GM23248 (cell line): ENCODE measurements around the gene ZSCAN5B. TPM values are rescaled to one million over a fixed set of nuclear protein-coding genes. Genes with fewer than 3 reads are reported as not detected.

ENCODE experiments used
- DNase-seq: peaks from one replicate; pipeline ENCODE4 v3.0.0-alpha.2; 2015
- H2AFZ ChIP-seq: fragments of 200-600 bp; sonication (generic); 2 replicates; pipeline ENCODE4 v1.6.1; 2016; ENCODE audit warnings: antibody characterized with exemption
- H3F3A ChIP-seq: fragments of 200-600 bp; sonication (generic); 2 replicates; pipeline ENCODE4 v1.6.1; 2016; ENCODE audit warnings: mild to moderate bottlenecking, antibody characterized with exemption, mixed run types; ENCODE audit not compliant: insufficient read depth
- H3K27ac ChIP-seq: fragments of 200-600 bp; sonication (generic); 2 replicates; pipeline ENCODE4 v1.5.1; 2016; ENCODE audit warnings: mild to moderate bottlenecking
- H3K27me3 ChIP-seq: fragments of 200-600 bp; sonication (generic); replicated peaks from 2 replicates; pipeline ENCODE4 v1.6.1; 2016; ENCODE audit warnings: mild to moderate bottlenecking; ENCODE audit not compliant: insufficient read depth
- H3K36me3 ChIP-seq: fragments of 200-600 bp; sonication (generic); 2 replicates; pipeline ENCODE4 v1.6.1; 2016; ENCODE audit warnings: low read depth, mild to moderate bottlenecking
- H3K4me1 ChIP-seq: fragments of 200-600 bp; sonication (generic); 2 replicates; pipeline ENCODE4 v1.6.1; 2016; ENCODE audit warnings: mild to moderate bottlenecking; ENCODE audit not compliant: insufficient read depth
- H3K4me2 ChIP-seq: fragments of 200-600 bp; sonication (generic); one replicate; pipeline ENCODE4 v1.6.1; 2016; ENCODE audit warnings: mild to moderate bottlenecking; ENCODE audit not compliant: unreplicated experiment
- H3K4me3 ChIP-seq: fragments of 200-600 bp; sonication (generic); 2 replicates; pipeline ENCODE4 v1.5.1; 2016; ENCODE audit warnings: mild to moderate bottlenecking
- H3K79me2 ChIP-seq: fragments of 200-600 bp; sonication (generic); 2 replicates; pipeline ENCODE4 v1.6.1; 2016; ENCODE audit warnings: mild to moderate bottlenecking; ENCODE audit not compliant: insufficient read depth
- H3K9ac ChIP-seq: fragments of 200-600 bp; sonication (generic); 2 replicates; pipeline ENCODE4 v1.6.1; 2016; ENCODE audit warnings: mild to moderate bottlenecking
- H3K9me2 ChIP-seq: fragments of 200-600 bp; sonication (generic); 2 replicates; pipeline ENCODE4 v1.6.1; 2016; ENCODE audit warnings: mixed run types, mild to moderate bottlenecking, moderate library complexity; ENCODE audit not compliant: insufficient read depth
- H3K9me3 ChIP-seq: fragments of 200-600 bp; sonication (generic); one replicate; pipeline ENCODE4 v1.6.1; 2017; ENCODE audit warnings: low read depth
- H4K20me1 ChIP-seq: fragments of 200-600 bp; sonication (generic); 2 replicates; pipeline ENCODE4 v1.6.0; 2016; ENCODE audit not compliant: insufficient read depth
- EZH2 ChIP-seq: fragments of 200-600 bp; sonication (generic); IDR thresholded peaks from 2 replicates; pipeline ENCODE4 v1.6.1; 2018; ENCODE audit warnings: antibody characterized with exemption, mild to moderate bottlenecking; ENCODE audit not compliant: insufficient read depth, poor library complexity, severe bottlenecking
- EZH2phosphoT487 ChIP-seq: fragments of 200-600 bp; sonication (generic); IDR thresholded peaks from 2 replicates; pipeline ENCODE4 v1.6.1; 2018; ENCODE audit warnings: antibody characterized with exemption, moderate library complexity, mild to moderate bottlenecking, low read depth; ENCODE audit not compliant: insufficient read depth
- WGBS, 2 experiments: methylation state at CpG; one replicate each; pipeline ENCODE4 v1.1.6; 2015 to 2017; ENCODE audit warnings: low lambda C conversion rate in 2 of 2, low coverage in 1 of 2; ENCODE audit errors: missing lambda C conversion rate in 2 of 2; 5-methylcytosine and 5-hydroxymethylcytosine counted together
- in situ Hi-C: fragments of 300-500 bp; cut with MboI; formaldehyde crosslinking; loops from 2 replicates; pipeline ENCODE4 v1.15.0; 2020
- polyA plus RNA-seq: library from polyadenylated mRNA; unstranded; fragments of >200 nt; fragmentation: Nextera tagmentation; extraction: Ambion mirVana; gene quantifications from 2 replicates; pipeline ENCODE4 v1.2.1, GENCODE V29; 2016
- total RNA-seq: library from RNA; depleted of rRNA; stranded (reverse); fragments of >200 nt; shearing (Covaris generic); gene quantifications from 2 replicates; pipeline ENCODE4 v1.2.3, GENCODE V29; 2014; rRNA removed

The ZSCAN5B gene
- total and polyA plus RNA-seq, 2 experiments from 2014 or later, result not detected

- Histone ChIP-seq H4K20me1 (no peaks in the 10 kb centered on the region), H3K4me2 (peak within 1 kb of the TSS; percentile 95), H3K9me3 (no peaks in the 10 kb centered on the region), H3K4me1 (no peaks in the 10 kb centered on the region; the same call in 1 of the 2 replicates), H3K79me2 (peaks cover 41% of the 10 kb centered on the region), H2AFZ (peak within 1 kb of the TSS; percentile 96), H3K9me2 (no peaks in the 10 kb centered on the region), H3K27me3 (no peaks in the 10 kb centered on the region), H3K27ac (peak within 1 kb of the TSS; percentile 83), H3K36me3 (no peaks in the 10 kb centered on the region), H3F3A (no peaks in the 10 kb centered on the region), H3K9ac (peak within 1 kb of the TSS; percentile 87), H3K4me3 (peak within 1 kb of the TSS; percentile 81)
- 1% methylated on average over 42 to 56 of the region's 56 CpGs for WGBS, 2 experiments
- DNase-seq, result peak; percentile 99
- TF ChIP-seq EZH2phosphoT487, result no peak
- TF ChIP-seq EZH2, result no peak
- in situ Hi-C loops, result no loop called here
Measured at GRCh38 chr19:56140583-56141416, 56.8 kb downstream of the ZSCAN5B start, which contains the start of gene ZNF444. TSS of gene ZNF444 (plus strand) at chr19:56141287. CDS start at chr19:56146912, 5,625 bp downstream.

- Histone ChIP-seq H2AFZ (peak overlapping the region; percentile 96), H3K79me2 (peaks cover 34% of the 10 kb centered on the region)
- in situ Hi-C loops, result no loop called here
Measured at GRCh38 chr19:56139847-56140582, 57.6 kb downstream of the ZSCAN5B start.

More at GRCh38 chr19:56139847-56140582, 57.6 kb downstream of the ZSCAN5B start:
- no peaks in the 10 kb centered on the region for H3K9me3 ChIP-seq
- H3K4me2 ChIP-seq, result peak overlapping the region; percentile 95
- TF ChIP-seq EZH2 (no peak), EZH2phosphoT487 (no peak)
- no peaks in the 10 kb centered on the region for H3F3A ChIP-seq
- H3K9me2 ChIP-seq, result no peaks in the 10 kb centered on the region
- peak overlapping the region; percentile 83 for H3K27ac ChIP-seq
- H3K27me3 ChIP-seq, result no peaks in the 10 kb centered on the region
- no peaks in the 10 kb centered on the region; the same call in 1 of the 2 replicates for H3K4me1 ChIP-seq
- DNase-seq, result peak; percentile 45
- WGBS, 2 experiments, result 26 to 32% methylated on average over 20 to 22 of the region's 22 CpGs
- no peaks in the 10 kb centered on the region for H4K20me1 ChIP-seq
- H3K9ac ChIP-seq, result peak overlapping the region; percentile 87
- no peaks in the 10 kb centered on the region for H3K36me3 ChIP-seq
- H3K4me3 ChIP-seq, result peak overlapping the region; percentile 81

Other genes with a start within 250 kb of the ZSCAN5B start
- gene NLRP8, start 250.0 kb downstream of the ZSCAN5B start, total RNA-seq, result not detected in 2 replicates
- gene NLRP8, start 250.0 kb downstream of the ZSCAN5B start, polyA plus RNA-seq, result not detected in 2 replicates
- gene NLRP5, start 211.0 kb downstream of the ZSCAN5B start, total RNA-seq, result not detected in 2 replicates
- not detected in 2 replicates for gene NLRP5, start 211.0 kb downstream of the ZSCAN5B start, polyA plus RNA-seq
- 19.5 and 21.4 TPM in 2 replicates for gene ZNF787, start 76.5 kb downstream of the ZSCAN5B start, total RNA-seq
- gene ZNF787, start 76.5 kb downstream of the ZSCAN5B start, polyA plus RNA-seq, result 1.5 and 1.7 TPM in 2 replicates
- gene ZNF444, start 56.5 kb downstream of the ZSCAN5B start, total RNA-seq, result 21.8 and 25.3 TPM in 2 replicates
- gene ZNF444, start 56.5 kb downstream of the ZSCAN5B start, polyA plus RNA-seq, result 7.7 and 9.6 TPM in 2 replicates
- not detected in 2 replicates for gene GALP, start 21.8 kb downstream of the ZSCAN5B start, total RNA-seq
- not detected in 2 replicates for gene GALP, start 21.8 kb downstream of the ZSCAN5B start, polyA plus RNA-seq
- not detected in 2 replicates for gene ZSCAN5C, start 4.5 kb upstream of the ZSCAN5B start, total RNA-seq
- not detected in 2 replicates for gene ZSCAN5C, start 4.5 kb upstream of the ZSCAN5B start, polyA plus RNA-seq
- gene EDDM13, start 75.0 kb upstream of the ZSCAN5B start, total RNA-seq, result not detected in 2 replicates
- gene EDDM13, start 75.0 kb upstream of the ZSCAN5B start, polyA plus RNA-seq, result not detected in 2 replicates
- 3.5 and 4.2 TPM in 2 replicates for gene ZSCAN5A, start 117.1 kb upstream of the ZSCAN5B start, total RNA-seq
- gene ZSCAN5A, start 117.1 kb upstream of the ZSCAN5B start, polyA plus RNA-seq, result 4.3 and 4.4 TPM in 2 replicates
- 4.2 TPM in 2 replicates for gene ZNF582, start 195.8 kb upstream of the ZSCAN5B start, total RNA-seq
- 4.8 and 5.0 TPM in 2 replicates for gene ZNF582, start 195.8 kb upstream of the ZSCAN5B start, polyA plus RNA-seq
- 6.7 and 8.0 TPM in 2 replicates for gene ZNF583, start 206.5 kb upstream of the ZSCAN5B start, total RNA-seq
- 5.7 and 6.1 TPM in 2 replicates for gene ZNF583, start 206.5 kb upstream of the ZSCAN5B start, polyA plus RNA-seq